Astrocyte of the hippocampus (primary cell): ENCODE results near the gene PARP8.
"Not testable (repeated sequence)": the region's sequence is repeated elsewhere in the genome, so short reads cannot be mapped to it uniquely, and the experiment has no call there.

ENCODE experiments used
- DNase-seq: peaks from one replicate; pipeline ENCODE4 v3.0.0; 2011; ENCODE audit warnings: low read depth, low spot score

Gene PARP8

DNA sequence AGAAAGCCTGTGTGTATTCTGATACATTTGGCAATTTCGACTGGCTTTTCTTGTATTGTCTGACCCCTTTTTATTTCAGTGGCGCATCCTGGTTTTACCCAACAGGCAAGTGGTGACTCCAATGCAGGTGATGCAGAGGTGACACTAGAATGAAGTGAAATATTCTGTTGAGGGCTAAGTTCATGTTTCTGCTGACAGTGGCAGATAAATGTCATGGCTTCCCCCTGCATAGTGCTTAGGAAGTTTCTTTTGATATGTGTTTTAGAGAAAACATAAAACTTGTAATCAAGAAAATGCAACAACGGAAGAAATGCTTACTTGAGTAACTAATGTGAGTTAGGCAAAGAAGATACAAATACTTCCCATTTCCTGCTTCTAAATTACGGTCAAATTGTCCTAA, 13.1 kb downstream of the PARP8 start:
- DNase-seq = not testable (repeated sequence)

DNA sequence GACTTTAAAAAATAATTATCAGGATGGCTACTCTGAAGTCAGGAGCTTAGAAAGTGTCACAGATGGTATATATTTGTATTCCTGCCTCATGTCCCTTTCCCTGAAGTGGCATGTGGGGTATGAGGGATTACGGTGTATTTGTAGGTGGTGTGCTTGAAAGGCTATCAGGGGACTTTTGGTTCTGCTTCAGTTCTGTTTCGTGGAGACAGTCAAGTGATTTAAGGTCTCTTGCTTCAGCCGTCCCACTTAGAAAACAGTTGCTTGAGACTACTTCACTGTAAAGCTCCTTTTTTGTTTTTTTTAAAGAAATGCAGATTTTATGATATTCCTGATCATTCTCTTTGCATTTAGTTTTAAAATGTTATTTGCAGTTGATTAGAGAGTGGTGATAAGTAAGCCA, 18.3 kb downstream of the PARP8 start:
- DNase-seq = no peak

DNA sequence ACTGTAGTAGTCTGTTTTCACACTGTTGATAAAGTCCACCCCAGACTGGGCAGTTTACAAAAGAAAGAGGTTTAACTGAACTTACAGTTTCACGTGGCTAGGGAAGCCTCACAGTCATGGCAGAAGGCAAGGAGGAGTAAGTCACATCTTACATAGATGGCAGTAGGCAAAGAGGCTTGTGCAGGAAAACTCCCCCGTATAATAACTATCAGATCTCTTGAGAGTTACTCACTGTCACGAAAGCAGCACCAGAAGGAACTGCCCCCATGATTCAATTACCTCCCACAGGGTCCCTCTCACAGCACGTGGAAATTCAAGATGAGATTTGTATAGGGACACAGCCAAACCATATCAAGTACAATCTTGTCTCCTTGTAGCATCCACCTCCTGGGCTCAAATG, 21.1 kb downstream of the PARP8 start:
- no peak for DNase-seq

DNA sequence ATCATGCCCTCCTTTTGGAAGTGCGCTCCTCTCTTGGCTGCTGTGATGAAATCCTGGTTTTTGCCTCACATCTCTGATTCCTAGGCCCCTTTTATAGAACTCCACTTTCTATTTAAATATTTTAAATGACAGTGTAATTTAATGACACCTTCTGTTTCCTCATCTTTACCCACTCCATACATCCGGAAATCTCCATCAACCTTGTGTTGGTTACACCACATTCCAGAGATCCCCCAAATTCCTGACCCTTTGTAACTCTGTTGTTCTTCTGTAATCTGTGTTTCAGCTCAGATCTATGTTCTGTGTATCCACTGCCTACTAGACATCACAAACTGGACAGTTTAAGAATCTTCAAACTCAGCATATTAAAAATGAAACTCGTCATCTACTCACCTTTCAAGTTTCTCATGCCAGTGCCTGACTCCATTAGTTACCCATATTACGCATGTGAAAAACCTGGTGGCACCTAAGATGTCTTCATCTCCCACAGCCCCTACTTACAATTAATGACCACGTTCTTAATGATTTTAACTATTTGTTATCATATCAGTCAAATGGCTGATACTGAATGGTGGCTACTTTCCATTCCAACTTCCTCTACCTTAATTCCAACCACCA, 25.1 kb downstream of the PARP8 start:
- no peak for DNase-seq

DNA sequence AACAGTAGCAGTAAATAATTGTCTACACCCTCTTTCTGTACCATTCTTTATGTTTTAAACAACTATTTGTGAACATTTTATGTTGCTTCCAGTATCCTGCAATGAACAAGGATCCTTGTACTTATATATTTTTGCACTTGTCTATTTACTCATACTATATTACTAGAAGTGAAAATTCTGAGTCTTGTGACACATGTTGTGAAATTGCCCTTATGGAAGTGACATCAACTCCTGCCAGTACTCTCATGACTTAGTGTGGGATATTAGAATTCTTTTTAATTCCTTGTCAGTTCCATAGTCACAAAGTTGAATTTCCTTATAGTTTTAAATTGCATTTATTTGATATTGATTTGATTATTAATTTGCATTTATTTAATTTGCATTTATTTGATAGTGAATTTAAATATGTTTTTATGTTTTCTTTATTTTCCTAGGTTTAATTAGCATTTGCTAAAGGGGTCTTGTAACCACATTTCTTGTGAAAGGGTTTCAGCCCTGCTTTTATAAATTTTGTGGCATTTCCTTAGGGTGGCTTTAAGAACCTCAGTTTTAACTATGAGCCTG, 27.7 kb downstream of the PARP8 start:
- DNase-seq = no peak

DNA sequence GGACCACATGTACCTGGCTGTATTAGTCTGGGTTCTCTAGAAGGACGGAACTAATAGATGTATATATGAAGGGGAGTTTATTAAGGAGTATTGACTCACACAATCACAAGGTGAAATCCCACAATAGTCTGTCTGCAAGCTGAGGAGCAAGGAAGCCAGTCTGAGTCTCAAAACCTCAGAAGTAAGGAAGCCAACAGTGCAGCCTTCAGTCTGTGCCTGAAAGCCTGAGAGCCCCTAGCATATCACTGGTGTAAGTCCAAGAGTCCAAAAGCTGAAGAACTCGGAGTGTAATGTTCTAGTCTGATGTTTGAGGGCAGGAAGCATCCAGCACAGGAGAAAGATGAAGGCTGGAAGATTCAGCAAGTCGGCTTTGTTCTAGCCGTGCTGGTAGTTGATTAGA, 28.2 kb downstream of the PARP8 start:
- DNase-seq = not testable (repeated sequence)

DNA sequence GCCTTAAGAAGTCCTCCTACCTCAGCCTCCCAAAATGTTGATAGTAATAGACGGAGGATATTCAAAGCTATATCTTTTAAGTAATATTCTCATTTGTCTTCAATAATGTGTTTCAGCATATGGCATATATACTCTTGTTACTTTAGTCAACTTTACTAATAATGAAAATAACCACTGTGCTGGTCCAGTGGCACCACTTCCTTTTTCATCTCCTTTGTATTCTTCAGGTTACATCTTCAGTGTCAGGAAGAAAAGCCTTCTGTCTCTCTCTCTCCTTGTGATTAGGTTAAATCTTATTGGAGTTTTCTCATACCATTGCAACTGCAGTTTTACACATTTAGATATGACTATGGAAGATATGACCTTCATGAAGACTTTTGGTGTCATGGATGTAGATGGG, 31.3 kb downstream of the PARP8 start:
- DNase-seq = no peak

DNA sequence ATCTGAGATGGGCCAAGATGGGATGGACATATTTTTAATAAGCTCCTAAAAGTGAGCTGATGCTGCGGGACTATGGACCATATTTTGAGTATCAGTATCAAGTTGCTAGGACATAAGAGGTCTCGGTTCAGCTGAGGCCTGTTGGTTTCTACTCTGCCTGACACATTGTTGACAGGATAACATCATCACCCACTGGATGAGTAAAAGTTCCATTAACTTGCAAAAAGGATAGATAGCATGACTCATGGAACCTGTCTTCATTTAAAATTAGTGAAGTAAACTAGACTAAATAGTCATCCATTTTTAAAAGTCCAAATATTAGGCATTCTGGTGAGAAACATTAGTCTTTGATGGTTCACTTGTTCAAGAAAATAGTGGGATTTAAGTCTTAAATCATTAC, 33.3 kb downstream of the PARP8 start:
- DNase-seq = no peak

DNA sequence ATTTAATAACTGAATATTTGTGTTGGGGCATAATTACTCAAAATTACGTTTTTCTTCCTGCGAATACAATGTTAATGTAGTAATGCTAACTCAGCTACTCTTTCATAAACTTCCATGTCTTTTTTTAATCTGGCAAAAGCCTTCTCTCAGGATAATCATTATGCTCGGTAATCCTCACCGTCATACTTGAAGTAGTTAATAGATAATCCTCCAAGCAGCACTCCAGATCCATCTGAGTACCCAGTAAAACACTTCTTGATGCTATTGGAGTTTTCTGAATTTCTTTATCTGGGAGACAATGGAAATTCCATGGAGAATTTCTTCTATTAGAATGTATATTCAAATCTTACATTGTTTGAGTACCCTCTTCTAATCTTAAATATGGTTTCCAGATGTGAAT, 34.3 kb downstream of the PARP8 start:
- DNase-seq = no peak

DNA sequence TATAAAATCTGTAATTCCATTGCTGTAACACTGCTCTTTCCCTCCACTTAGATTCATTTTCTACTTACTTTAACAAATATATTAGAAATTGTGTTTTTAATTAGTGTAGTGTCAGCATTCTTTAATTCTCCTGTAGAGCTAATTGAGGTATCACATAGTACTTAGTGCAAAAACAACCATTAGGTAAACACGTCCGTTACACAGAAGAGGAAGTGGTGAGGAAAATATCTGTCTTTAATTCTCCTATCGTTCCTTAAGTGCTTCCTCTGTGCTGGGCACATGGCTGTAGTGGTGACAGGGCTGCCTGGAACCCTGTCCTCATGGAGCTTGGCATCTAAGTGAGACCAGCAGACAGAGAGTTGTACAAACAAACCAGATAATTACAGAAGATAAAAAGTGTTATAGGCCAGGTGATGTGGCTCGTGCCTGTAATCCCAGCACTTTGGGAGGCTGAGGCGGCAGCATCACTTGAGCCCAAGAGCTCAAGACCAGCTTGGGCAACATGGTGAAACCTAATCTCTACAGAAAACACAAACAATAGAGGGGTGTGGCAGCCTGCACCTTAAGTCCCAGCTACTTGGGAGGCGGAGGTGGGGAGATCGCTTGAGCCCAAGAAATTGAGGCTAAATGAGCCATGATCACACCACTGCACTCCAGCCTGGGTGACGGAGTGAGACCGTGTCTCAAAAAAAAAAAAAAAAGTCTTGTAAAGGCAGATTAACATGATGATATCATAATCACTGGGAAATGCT, 36.4 kb downstream of the PARP8 start:
- no peak for DNase-seq

DNA sequence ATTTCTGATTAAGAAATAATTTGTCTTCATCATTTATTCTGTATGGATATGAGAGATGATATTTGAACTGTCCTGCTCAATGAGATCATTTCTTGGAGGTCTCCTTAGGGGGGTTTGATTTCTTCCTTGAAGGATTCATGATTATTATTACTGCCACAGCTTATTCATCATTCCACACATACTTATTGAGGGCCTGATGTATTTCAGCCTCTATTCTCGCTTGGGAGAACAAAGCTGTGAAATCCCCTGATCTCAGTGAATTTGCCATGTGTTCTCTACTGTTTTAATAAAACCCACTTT, 36.9 kb downstream of the PARP8 start:
- DNase-seq = no peak

DNA sequence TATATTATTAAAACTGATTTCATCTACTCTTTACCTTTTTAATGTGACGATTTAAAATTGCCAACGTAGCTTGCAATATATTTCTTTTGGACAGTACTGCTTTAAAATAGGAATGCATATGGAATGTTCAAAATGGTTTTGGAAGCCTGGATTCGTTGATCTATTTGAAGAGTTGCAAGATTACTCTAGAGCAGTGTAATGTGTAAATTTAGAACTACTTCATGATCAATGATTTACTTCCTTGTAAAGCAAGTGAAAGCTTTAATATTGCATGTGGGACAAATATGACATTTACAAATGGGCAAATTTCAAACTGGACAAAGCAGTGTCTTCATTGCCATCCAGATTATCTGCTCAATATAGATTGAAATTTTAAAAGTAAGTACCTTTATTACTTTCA, 38.3 kb downstream of the PARP8 start:
- DNase-seq = no peak

DNA sequence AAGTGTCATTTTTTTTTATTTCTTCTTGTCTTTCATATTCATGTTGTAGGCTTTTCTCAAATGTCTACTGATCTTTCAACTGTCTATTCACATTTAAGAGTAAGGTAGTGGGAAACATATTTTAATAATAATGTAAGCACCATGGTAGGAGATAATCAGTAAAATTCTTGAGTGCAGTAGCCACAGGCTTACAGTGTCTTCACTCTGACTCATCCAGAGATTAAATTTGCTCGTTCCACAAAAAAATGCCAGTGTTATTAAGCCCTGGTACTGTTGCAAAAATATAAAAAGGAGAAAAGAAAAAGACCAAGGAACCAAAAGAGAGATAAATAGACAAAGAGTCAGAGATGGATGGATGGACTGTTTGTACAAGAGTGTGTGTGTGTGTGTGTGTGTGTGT, 43.0 kb downstream of the PARP8 start:
- DNase-seq = peak; percentile 3

DNA sequence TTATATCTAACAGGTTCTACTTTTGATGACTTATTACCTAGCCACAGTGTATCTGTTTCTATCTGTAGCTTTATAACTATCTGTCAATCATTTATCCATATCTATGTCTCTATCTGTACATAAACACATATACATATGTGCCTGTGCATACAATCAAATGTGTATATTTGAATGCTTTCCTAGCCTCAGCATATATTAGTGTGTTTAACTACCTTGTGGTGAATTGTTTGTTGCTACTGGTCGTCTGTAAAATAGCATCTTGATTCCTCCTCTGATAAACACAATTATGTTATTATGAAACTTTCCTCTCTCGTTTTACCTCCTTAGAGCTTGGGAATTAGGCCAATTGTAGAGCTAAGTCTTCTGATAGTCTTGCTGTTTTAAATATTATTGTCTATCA, 44.4 kb downstream of the PARP8 start:
- no peak for DNase-seq

DNA sequence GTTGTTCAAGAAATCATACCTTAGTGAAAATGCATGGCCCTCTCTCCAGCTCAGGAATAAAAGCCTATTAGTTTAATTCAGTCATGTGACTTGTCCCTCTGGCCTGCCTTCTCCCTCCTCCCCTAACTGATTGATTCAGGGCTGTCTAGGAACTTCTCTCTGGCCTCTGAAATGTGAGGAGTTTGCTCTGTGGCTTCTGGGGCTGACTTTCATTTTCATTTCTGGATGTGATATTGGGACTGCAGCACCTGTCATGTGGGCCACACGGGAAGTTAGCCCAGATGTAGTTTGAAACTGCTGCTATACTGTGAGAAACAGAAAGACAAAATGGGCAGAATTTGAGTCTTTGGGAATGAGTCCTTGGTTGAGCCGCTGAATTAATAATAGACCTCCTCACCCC, 44.8 kb downstream of the PARP8 start:
- peak; percentile 2 for DNase-seq

DNA sequence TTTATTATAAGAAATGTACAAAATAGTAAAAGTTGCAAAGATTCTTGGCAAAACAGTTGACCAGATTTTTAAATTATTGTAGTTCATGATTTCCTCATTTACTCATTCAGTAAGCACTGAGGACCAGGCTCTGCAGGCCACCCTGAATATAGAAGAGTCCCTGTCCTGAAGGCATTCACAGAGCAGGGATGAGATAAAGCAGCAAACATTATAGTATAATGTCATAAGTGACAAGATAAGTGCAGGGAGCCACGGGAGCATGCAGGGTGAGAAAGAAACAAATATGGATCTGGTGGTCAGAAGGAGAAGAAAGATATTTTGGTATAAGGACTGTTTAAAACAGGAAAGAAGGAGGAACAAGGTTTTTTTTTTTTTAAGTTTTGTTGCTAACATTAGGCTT, 46.0 kb downstream of the PARP8 start:
- DNase-seq = no peak

DNA sequence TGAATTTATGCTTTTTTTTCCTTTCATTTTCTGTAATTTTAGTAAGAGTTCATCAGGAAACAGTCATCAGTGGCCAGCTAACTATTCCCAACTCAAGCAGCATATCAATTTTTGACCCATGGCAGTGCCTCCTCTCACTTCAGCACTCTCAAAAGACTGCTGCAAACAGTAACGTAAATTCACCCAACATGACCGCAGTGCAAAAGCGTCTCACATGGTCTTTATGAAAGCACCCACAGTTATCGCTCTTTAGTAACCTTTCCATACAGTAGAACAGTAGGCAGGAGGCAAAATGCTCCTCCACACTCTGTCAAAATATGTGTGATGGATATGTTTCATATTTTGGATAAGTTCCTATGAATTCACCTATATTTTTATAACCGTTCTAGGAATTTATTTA, 48.6 kb downstream of the PARP8 start:
- no peak for DNase-seq

DNA sequence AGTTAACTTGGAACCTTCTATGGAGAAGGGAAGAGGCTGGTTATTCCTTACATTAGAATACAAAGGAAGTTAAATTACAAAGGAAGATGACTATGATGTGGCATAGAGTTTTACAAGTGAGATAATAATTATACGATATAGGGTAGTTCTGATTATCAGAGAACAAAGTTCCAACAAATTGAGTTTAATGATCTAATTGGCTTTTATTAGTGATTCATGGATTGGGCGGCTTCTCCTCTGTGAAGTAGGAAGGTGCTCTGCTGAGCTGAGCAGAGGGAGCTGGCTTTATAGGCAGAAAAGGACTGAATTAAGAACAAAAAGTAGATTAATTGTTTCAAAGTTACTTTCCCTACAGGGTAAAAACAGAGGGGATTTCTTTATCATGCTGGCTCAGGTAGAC, 49.7 kb downstream of the PARP8 start:
- DNase-seq = no peak

DNA sequence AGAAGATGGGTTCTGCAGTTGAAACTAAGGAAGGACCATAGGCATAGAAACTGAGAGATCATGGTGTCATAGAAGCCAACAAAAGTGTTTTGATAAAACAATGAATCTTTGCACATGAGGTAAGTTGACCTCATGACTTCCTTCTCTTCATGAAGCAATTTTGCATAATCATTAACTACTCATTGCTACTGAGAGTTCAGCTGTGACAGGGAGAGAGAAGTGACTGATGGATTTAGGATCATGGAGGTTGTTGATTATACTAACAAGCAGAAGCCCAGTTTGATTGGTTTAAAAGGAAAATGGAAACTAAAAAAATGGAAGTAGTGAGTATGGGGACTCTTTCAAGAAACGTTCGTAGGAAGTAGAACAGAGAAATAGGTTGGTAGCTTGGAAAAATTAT, 51.2 kb downstream of the PARP8 start:
- no peak for DNase-seq

DNA sequence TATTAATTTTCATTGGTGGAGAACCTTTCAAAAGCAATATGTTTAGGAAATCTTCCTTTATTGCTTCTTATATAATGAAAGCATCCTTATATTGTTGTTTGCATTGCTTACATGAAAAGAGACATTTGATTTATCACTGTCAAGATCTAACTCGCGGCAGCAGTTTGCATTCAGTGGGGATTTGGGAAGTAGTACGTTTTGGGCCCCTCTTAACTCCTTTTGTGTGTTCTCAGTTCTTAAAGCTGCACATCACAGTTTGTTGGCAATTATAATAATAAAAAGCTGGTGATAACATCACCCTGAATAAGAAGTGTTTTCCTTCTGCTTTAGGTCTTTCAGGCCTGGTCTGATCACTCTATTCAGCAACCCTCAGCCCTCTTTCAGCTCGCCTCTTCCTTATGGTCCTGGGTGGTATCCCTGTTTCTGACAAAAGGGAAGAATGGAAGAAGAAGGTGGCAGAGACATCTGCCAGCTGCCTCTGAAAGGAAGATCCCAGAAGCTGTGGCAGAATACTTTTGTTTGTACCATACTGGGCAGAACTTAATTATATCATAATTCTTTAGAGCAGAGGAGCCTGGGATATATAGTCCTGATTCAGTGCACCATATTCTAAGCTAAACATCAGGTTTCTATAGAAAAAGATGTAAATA, 53.7 kb downstream of the PARP8 start:
- no peak for DNase-seq

DNA sequence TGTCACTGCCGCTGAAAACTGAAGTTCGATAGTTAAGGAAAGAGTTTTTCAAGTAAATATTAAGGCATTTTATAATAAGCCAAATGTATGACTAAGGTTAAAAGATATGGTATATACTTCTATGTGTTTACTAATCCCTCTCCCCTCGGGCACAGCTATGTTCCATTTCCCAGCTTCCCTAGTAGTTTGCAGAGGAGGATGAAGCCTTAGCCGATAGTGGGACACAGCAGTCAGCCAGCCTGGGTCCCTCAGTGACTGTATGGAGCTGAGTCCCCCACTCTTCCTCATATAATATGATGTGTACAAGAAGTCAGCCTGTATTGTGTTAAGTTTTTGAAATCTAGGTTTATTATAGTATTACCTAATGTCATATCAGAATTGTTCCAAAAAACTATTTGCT, 55.8 kb downstream of the PARP8 start:
- no peak for DNase-seq

DNA sequence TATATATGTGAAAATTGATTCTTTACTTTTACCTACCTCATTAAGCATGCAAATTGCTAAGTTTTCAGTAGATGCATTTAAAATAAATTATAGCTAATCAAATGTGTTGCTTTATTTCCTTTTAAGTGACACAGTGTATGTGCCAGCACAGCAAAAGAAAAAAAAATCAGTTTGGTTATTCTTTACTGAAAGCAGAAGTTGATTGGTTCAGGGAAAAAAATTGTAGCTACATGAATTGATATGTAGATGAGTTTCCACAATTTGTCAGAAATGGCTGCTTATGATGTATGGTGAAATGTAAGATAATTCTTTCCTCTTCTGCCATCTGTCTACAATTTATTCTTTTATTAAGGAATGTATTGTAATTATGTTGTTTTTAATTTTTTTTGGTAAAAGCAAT, 57.8 kb downstream of the PARP8 start:
- no peak for DNase-seq

DNA sequence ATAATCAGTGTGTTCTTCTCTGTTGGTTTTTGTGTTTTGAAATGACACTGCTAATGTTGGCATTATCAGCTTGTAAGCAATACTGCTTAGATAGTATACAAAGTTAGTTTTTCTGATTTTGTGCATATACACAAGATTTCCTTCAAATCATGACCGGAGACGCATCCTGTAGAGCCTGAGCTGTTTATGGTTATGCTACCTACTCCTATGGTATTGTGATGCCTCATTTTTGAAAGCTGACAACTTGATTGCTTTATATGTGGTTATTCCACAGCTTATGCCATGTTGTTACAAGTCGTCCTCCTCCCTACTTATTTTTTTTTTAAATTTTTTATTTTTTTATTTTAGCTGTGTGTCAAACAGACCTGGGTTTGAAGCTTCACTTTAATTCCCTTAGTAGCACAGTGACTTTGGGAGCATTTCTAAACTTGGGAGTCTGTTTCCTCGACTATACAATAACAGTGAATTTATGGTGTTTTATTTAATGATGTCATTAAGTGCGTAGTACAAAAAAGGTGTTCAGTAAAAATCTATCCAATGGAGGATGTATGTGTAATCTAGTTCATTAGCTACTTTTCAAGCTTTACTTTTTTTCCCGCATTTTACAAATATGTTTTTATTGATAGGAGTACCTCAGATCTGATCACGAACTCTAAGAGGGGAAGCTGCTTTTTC, 59.5 kb downstream of the PARP8 start:
- no peak for DNase-seq
